GM21717 (cell line): ENCODE measurements around the gene ZSWIM6.
A peak's percentile ranks its signal among the peaks of the same experiment; 100 is the strongest.

Experiments
- ATAC-seq: cut with Tn5 transposase; IDR thresholded peaks from one replicate; pipeline ENCODE4 v1.9.1; 2021; ENCODE audit warnings: mild to moderate bottlenecking, moderate library complexity; ENCODE audit not compliant: unreplicated experiment

The ZSWIM6 gene

GRCh38 chr5:61525512-61526206 lies 193.6 kb downstream of the ZSWIM6 start:
- no peak for ATAC-seq

DNA sequence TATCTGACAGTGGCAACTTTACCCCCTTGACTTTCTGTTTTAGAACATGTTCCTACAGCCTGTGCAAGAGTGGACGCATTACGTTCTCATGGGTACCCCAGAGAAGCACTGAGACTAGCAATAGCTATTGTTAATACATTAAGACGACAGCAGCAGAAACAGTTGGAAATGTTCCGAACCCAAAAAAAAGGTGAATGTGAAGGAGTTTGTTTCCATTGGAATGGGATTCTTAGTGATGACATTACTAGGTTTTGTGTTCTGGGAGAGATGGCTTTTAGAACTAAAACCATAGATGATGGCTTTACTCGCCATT lies 194.1 kb downstream of the ZSWIM6 start:
- no peak for ATAC-seq

DNA sequence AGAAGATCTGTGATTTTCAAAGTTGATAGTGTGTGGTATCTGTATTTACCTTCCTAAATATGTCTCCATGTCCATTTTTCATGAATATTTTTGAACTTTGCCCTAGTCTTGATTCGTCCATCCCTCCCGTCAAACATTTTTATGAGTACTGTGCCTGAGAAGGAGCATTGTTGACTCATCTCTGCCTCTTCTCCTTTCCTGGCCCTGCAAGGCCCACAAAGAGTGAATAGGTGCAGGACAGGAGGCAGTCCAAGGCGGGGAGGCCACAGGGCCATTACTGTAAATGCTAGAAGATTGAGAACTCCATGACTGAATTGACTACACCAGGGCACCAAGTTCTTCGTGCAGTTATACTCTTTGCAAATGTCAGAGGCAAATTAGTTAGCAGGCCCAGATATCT lies 200.9 kb downstream of the ZSWIM6 start:
- ATAC-seq, result no peak

DNA sequence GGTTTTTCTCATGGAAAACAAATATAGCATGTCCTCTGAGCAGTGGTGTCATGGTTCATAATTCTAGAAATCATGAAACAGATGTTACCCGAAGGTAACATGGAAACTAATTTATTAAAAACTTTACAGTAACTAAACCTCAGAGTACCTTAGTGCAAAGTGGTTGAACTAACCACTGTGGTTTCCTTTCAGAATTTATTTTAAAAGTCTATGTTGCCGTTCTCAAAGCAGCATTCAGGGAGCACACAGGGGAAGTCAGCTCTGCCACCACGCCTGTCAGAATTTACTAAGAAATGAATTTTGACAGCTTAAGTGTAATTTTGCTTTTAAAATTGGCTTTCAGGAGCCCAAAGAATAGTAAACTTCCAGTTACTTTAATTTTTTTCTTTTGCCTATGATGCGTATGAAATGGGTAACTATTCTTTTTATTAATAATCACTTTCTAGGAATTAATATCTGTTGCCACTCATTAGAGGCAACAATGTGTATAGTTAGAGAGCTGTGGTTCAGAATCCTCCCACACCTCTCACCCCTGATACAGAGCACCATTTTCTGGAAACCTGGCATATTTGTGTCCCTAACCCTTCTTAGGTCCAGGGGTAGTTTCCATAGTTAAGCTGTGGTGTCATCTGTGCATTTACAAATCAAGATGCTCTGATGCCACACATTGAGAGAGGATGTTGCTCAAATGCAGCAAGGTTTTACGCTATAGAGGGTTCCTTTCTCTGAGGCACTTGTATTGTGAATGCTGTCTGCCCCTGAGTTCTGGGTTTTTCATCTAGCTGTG lies 202.6 kb downstream of the ZSWIM6 start:
- peak; percentile 86 for ATAC-seq

GRCh38 chr5:61535828-61536227 lies 203.8 kb downstream of the ZSWIM6 start:
- no peak for ATAC-seq

DNA sequence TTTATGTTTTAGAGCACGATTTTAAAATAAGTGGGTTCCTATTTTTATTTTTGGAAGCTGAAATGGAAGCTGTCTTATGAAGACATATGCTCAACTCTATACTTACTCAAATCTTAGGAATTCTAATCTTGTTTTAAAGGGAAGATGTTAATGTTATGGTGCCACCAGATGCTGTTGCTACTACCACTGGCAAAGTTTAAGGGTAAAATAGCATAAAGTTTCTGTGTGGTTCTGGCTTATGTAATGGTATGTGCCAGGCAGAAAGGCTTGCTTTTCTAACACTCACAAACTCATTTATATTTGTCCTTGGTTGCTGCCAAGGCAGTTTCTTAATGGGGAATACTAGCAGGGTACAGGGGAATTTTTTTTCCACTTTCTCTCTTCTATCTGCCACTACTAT lies 204.9 kb downstream of the ZSWIM6 start:
- no peak for ATAC-seq

DNA sequence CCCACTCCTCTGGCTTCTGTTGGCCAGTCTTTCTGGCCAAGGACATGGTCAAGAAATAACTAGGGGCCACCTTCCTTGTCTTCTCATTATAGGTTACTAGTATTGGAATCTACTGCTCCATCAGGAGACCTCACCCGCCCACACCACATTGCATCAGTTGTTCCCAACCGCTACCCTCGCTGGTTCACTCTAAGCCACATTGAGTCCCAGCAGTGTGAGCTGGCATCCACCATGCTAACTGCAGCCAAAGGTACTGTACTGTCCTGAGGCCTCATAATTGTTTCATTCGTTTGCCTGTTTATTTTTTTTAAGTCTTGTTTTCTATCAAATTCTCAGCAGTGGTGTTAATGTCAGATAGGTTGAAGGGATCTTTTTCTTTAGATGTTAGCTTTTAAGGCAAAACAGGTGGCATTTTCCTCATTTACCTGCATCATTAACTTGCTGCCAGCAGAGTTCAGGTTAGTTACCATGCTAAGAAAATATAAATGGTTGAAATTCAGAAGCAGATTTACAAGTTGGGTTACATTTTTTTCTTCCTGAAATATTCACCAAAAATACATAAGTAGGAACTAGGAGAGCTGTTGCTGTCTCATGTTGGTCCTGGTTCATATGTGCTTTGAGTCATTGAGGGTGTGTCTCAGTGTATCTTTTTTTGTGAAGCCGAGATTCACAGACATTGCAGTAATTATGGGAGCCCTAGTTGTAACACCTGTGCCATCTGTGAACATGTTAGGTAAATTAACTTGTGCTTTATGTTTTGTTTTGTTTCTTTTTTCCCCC lies 206.9 kb downstream of the ZSWIM6 start:
- no peak for ATAC-seq

DNA sequence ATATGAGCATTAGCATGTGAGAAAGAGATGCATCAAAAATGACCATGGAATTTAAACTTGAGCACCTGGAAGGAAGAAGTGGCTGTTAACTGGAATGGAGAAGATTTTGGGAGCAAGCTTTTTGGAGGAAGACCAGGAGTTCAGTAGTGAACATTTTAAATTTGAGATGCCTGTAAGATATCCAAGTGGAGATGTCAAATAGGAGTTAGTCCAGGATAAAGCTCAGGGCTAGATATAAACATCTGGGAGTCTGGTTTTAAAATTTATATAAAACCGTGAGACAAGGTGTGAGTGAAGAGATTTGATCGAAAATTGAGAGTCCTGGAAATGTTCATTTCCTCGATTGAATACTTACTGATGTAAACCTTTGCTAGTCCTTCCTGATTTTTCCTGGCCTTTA lies 217.5 kb downstream of the ZSWIM6 start:
- no peak for ATAC-seq

- ATAC-seq, result no peak
These were observed 219.7 kb downstream of the ZSWIM6 start for GRCh38 chr5:61551637-61552313.

DNA sequence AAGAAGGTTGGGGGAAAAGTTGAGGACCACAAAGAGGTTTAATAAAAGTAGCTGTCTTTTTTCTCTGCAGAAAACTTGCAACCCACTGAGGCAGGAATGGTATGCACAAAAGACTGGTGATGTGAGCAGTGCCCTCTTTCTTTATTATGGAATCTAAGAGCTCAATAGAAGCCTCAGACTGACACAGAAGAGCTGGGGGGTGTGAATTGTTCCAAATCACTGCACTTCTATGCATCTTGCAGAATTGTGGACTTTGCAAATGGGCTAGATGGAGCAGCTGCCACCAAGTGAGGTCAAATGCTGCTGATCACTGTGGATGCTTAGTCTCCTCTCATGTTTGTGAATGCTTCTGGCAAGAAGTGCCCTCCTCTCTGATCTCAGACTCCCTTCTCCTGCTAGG lies 227.1 kb downstream of the ZSWIM6 start:
- no peak for ATAC-seq

- no peak for ATAC-seq
These were observed 227.7 kb downstream of the ZSWIM6 start for GRCh38 chr5:61559722-61560121.

- no peak for ATAC-seq
These were observed 231.3 kb downstream of the ZSWIM6 start for GRCh38 chr5:61563401-61563800.

DNA sequence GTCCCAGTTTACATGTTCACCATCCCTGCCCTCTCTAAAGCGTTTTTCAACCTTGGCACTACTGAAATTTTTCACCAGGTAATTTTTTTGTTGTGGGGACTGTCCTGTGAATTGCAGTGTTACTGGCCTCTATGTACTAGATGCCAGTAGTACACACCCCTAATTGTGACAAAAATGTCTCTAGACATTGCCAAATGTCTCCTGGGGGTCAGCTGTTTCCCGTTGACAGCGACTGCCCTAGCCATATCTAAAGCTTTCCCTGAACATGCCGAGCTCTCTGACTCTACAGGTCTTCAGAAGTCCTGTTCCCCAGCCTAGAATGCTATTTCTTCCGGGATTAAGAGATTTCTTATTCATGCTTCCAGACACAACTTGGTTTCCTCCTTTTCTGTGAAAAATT lies 235.3 kb downstream of the ZSWIM6 start:
- ATAC-seq, result no peak

- no peak for ATAC-seq
These were observed 237.3 kb downstream of the ZSWIM6 start for GRCh38 chr5:61569353-61569752.

DNA sequence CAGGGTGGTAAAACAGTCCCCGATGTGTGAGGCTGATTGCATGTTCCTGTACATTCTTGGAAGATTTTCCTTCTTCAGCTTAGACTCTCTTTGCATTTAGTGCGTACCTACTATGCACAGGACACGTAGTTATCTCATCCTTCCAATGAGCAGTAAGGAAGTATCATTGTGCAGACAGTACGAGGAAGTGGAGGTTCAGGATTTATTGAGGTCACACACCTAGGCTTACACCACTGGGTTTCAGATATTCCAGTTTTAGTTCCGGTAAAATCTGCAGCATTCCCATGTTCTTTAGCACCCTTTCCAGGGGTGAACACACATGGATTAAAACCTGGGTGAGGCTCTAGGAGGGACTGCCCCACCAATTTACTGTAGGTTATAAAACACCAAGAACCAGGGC lies 238.7 kb downstream of the ZSWIM6 start:
- ATAC-seq, result no peak

DNA sequence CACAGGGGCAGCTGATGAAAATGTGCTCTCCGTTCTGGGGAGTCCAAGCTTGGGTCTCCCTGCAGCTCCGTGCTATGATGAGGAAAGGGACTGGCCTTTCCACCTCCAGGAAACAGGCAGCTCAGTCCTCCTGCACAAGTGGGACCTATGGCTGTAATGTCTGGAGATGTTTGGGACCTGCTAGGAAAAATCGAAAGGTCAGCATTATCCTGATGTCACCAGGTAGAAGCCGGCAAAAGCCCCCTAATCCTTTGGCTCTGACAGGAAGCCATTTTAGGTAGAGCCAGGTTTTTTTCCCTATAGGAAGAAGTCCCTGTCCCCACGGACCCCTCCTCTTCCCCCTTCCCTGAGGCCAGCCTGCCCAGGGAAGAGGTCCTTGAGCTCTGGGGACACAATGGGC lies 240.9 kb downstream of the ZSWIM6 start:
- no peak for ATAC-seq

GRCh38 chr5:61575103-61575502 lies 243.0 kb downstream of the ZSWIM6 start:
- no peak for ATAC-seq

DNA sequence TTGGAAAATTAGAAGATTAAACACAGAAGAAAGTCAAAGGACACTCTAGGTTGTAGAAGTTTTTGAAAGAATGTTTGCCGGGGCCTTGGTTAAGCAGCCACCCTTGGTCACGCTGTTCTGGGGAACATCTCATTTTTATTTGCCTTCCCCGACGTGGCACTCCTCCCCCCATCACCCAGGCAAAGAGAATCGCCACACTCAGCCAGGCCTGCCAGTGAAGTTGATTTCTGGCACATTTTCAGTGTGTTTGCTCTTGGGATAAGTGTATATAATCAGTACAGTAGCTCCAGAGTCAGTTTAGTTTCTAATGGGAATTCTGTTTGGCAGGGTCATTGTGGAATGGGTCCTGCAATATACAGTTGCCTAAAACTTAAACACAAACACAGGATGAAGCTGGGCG lies 243.5 kb downstream of the ZSWIM6 start:
- ATAC-seq, result no peak

GRCh38 chr5:61576556-61576955 lies 244.5 kb downstream of the ZSWIM6 start:
- ATAC-seq, result no peak

GRCh38 chr5:61578858-61579503 lies 246.9 kb downstream of the ZSWIM6 start:
- no peak for ATAC-seq
